HAP-1 (cell line): ENCODE data around the gene MANSC4.
A peak's percentile ranks its signal among the peaks of the same experiment; 100 is the strongest.

Experiments used
- DNase-seq, 2 experiments: peaks; one replicate each; pipeline ENCODE4 v3.0.0-alpha.2; 2016 to 2020; ENCODE audit warnings: low spot score in 2 of 2
- H3K27me3 ChIP-seq: fragments of 250-450 bp; sonication (Bioruptor Pico); 2 replicates; pipeline ENCODE4 v1.5.1; 2020; ENCODE audit warnings: low read depth, mild to moderate bottlenecking, moderate library complexity
- H3K36me3 ChIP-seq: fragments of 250-450 bp; sonication (Bioruptor Pico); replicated peaks from 2 replicates; pipeline ENCODE4 v1.5.1; 2020; ENCODE audit warnings: mild to moderate bottlenecking
- H3K4me1 ChIP-seq: fragments of 250-450 bp; sonication (Bioruptor Pico); 2 replicates; pipeline ENCODE4 v1.5.1; 2020; ENCODE audit warnings: mild to moderate bottlenecking
- H3K4me3 ChIP-seq: fragments of 250-450 bp; sonication (Bioruptor Pico); 2 replicates; pipeline ENCODE4 v1.5.1; 2020; ENCODE audit warnings: mild to moderate bottlenecking, moderate library complexity
- H3K9me3 ChIP-seq: fragments of 250-450 bp; sonication (Bioruptor Pico); 2 replicates; pipeline ENCODE4 v1.5.1; 2020; ENCODE audit warnings: mild to moderate bottlenecking, moderate library complexity
- in situ Hi-C: fragments of 300-500 bp; cut with MboI; formaldehyde crosslinking; loops from 3 replicates; pipeline ENCODE4 v1.14.3; 2020; ENCODE audit warnings: low sequenced_read_pairs, inconsistent platforms, mixed read lengths

MANSC4 gene

DNA sequence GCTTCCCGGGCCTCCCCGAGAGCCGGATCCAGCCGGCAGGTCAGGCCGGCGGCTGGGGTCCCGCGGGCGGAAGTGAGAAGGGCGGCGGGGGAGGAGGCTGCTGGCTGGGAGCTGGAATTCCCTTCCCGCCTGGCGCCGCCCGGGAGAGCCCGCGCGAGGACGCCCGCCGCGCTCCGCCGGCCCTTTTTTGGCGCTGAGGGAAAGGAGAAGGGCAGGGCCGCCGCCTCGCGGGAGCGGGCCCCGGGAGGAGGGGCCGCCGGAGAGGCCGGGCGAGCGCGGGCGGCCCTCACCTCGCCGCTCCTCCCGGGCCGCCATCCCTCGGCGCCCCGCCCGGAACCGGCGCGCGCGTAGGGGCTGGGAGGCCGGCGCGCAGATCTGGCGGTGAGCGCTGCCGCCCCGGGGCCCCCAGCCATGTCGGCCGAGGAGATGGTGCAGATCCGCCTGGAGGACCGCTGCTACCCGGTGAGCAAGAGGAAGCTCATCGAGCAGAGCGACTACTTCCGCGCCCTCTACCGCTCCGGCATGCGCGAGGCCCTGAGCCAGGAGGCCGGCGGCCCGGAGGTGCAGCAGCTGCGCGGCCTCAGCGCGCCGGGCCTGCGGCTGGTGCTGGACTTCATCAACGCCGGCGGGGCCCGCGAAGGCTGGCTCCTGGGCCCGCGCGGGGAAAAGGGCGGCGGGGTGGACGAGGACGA is at the start of gene MANSC4, which contains the start of gene KLHL42:
MANSC4 (minus strand) TSS at position 317 of the 692 bp plus-strand sequence. CDS start 8,960 bp downstream, outside the sequence.
KLHL42 (plus strand) TSS at position 314 of the 692 bp plus-strand sequence; CDS start at position 412, 98 bp downstream.
- in situ Hi-C loops = no loop called here
- no peaks in the 10 kb centered on the region for H3K9me3 ChIP-seq
- peak within 1 kb of the TSS; percentile 40 for H3K4me3 ChIP-seq
- no peaks in the 10 kb centered on the region for H3K27me3 ChIP-seq
- no peaks in the 10 kb centered on the region; the same call in 1 of the 2 replicates for H3K36me3 ChIP-seq
- DNase-seq = peak; percentile 61 to 80
- peaks cover 26% of the 10 kb centered on the region for H3K4me1 ChIP-seq

DNA sequence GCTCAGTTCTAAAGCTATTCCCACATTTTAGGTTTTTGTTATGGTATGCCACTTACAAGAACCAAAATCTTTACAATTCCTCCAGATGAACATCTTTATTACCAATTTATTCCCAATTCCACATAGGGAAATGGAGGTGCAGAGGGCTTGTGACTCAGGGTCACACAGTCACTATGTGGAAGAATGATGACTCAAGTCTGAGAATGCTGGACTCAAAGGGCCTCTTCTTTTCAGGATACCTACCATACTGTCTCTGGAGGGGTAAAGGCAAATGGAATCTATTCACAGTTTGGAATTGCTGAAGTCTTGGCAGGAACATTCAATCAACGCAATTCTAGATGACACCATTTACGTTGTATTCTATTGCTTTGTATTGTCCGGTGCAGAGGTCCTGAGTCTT is 48.2 kb upstream of the MANSC4 start:
- Histone ChIP-seq H3K4me3 (no peak overlapping the region), H3K36me3 (no peaks in the 10 kb centered on the region), H3K27me3 (no peaks in the 10 kb centered on the region), H3K9me3 (no peaks in the 10 kb centered on the region), H3K4me1 (no peaks in the 10 kb centered on the region)
- no peak for DNase-seq
- in situ Hi-C loops = no loop called here

DNA sequence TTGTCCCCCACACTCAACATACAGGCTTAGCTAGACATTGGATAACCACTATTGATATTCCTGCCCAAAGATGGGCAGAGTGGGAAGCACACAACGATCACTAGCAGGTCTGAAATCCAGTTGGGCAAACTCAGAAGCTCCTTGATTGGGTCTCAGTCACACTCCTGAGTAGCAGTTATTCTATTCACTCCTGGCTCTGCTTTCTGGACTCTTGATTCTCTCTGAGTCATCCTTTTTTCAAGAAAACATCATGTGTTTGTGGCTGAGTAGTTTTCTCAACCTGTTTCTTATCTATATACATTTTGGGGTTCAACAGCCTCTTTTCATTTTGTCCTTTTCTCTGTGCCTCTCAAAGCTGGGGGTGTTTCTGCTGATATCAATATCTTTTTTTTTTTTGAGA is 46.0 kb upstream of the MANSC4 start:
- DNase-seq = no peak
- in situ Hi-C loops = no loop called here
- H3K4me3 ChIP-seq = no peak overlapping the region
- no peaks in the 10 kb centered on the region for H3K9me3 ChIP-seq
- no peaks in the 10 kb centered on the region for H3K4me1 ChIP-seq
- no peaks in the 10 kb centered on the region for H3K36me3 ChIP-seq
- no peaks in the 10 kb centered on the region for H3K27me3 ChIP-seq

DNA sequence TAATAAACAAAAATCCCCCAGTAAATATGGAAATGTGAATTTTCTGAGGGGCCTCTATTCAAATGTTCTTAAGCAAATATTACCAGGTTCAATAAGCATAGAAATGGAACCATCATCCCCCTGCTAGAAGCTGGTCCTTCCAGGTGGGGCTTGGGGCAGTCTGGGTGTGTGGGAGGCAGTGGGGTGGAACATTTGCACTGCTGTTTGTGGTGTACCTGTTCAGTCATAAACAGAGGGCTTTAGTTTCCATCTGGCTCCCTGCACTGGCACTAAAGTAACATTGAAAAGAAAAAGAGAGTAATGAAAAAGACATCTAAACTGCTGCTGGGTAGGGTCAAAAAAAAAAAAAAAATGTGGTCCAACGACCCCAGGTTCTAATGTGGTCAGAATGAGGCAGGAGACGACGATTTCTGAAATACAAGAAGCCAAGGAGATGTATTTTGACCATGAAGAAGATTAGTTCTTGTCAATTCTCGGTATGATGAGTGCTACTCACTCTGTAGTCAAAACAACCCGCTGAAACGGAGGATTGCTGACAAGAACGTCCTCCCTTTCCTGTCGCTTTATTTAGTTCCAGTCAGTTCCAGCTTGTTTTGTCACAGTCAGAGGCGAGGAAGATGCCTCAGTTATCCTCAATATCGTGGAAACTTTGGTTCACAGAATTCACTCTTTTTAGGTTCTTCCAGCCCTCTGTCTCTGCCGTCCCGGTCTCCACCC is 44.2 kb upstream of the MANSC4 start:
- no peak for DNase-seq
- Histone ChIP-seq H3K27me3 (no peaks in the 10 kb centered on the region), H3K4me3 (no peak overlapping the region), H3K36me3 (no peaks in the 10 kb centered on the region), H3K9me3 (no peaks in the 10 kb centered on the region), H3K4me1 (no peaks in the 10 kb centered on the region)
- in situ Hi-C loops = no loop called here

DNA sequence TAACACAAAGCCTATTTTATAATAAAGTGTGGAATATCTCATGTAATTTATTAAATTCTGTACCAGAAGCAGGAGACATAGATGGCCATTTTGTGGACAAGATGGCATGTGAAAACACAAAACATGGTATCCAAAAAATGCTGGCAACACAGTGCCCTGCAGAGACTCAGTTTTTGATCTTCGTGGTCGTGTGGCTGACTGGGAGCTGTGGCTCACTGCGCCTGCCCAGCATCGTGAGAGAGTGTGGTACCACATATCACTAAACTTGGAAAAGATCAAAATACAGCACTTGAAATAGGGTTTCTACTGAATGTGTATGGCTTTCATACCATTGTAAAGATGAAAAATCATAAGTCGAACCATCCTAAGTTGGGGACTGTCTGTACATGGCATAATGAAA is 43.0 kb upstream of the MANSC4 start:
- in situ Hi-C loops = no loop called here
- no peaks in the 10 kb centered on the region for H3K4me1 ChIP-seq
- H3K27me3 ChIP-seq = no peaks in the 10 kb centered on the region
- H3K4me3 ChIP-seq = no peak overlapping the region
- no peaks in the 10 kb centered on the region for H3K9me3 ChIP-seq
- DNase-seq = no peak
- H3K36me3 ChIP-seq = no peaks in the 10 kb centered on the region

DNA sequence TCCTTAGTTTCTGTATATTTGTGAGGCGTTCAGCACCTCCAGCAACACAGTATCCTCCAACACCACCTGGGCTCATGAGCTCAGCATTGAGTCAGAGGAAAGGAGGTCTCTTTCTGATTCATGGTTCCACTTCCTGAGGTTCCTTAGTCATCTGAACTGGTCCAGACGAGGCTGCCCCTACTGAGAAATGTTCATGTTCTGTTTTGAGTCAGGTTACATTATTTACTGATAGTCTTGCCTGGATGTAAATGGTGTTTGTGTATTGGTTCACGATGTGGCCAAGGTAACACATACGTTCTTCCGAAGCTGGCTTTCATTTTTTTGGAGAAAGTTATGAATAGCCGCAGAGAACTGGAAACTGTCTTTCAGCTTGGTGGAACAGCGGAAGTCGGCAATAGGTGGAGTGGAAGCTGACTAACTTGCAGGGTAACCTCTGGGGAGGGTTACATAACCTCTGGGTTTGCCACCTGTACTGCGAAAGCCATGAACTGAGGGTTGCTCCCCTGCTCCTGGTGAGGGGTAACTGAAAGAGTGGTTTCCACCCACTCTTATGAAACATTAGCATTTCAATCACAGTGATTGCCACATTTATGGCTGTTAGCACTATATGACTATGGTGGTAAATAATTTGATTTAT is 42.2 kb upstream of the MANSC4 start:
- no peaks in the 10 kb centered on the region for H3K9me3 ChIP-seq

DNA sequence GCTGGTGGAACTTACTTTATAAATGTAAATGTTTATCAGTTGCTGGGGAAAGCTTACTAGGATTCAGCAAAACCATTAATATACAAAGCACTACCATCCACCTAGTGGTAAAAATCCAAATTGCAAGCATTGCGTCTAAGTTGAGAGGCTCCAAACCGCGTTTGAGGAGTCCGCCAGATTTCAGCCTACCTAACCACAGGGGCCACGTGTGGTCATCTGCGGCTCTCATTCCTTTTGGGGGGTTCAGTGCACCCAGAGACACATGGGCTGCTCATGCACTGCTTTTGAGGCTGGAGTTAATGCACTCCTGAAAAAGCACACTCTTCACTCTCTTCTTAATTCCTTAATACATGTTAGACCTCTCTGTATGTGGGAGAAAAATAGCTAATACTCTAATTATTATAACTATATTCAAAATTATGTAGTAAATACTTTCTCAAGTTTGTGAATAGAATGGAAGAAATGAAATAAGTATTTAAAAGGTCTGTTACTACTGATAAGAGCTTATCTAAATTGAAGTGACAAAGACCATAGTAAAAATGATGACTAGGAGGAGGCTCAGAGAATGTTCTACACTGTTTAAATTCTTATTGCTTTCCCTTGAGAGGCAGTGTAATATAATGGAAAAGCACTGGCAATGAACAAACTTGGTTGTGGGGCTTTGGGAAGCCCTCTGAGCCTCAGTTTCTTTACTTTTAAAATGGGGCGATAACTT is 41.4 kb upstream of the MANSC4 start:
- no peak overlapping the region for H3K4me3 ChIP-seq
- in situ Hi-C loops = no loop called here

More for the DNA sequence above, 42.2 kb upstream of the MANSC4 start:
- no peak for DNase-seq
- no peaks in the 10 kb centered on the region for H3K36me3 ChIP-seq
- H3K4me1 ChIP-seq = no peaks in the 10 kb centered on the region
- no peaks in the 10 kb centered on the region for H3K27me3 ChIP-seq
- in situ Hi-C loops = no loop called here
- H3K4me3 ChIP-seq = no peak overlapping the region

DNA sequence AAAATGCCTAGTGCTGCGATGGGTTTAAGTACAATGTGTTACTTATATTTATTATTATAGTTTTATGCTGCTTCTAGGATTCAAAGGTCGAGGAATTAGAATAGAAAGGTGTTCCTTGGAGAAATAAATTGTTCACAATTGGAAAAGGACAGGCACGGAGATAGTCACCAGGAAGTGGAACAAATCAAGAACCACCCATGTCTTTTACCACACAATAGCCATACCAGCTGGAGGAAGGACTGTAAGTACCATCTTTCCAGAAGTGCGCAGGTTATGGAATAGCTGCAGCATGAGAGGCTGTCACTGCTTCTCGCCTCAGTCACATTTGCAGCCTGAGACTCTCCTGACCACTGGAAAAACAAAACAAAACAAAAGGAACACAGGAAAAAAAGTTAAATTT is 40.5 kb upstream of the MANSC4 start:
- Histone ChIP-seq H3K36me3 (no peaks in the 10 kb centered on the region), H3K27me3 (no peaks in the 10 kb centered on the region), H3K4me3 (no peak overlapping the region), H3K4me1 (no peaks in the 10 kb centered on the region), H3K9me3 (no peaks in the 10 kb centered on the region)
- in situ Hi-C loops = no loop called here
- no peak for DNase-seq

More for the DNA sequence above, 41.4 kb upstream of the MANSC4 start:
- Histone ChIP-seq H3K27me3 (no peaks in the 10 kb centered on the region), H3K36me3 (no peaks in the 10 kb centered on the region), H3K4me1 (no peaks in the 10 kb centered on the region), H3K9me3 (no peaks in the 10 kb centered on the region)
- DNase-seq = peak; percentile 50 to 70

DNA sequence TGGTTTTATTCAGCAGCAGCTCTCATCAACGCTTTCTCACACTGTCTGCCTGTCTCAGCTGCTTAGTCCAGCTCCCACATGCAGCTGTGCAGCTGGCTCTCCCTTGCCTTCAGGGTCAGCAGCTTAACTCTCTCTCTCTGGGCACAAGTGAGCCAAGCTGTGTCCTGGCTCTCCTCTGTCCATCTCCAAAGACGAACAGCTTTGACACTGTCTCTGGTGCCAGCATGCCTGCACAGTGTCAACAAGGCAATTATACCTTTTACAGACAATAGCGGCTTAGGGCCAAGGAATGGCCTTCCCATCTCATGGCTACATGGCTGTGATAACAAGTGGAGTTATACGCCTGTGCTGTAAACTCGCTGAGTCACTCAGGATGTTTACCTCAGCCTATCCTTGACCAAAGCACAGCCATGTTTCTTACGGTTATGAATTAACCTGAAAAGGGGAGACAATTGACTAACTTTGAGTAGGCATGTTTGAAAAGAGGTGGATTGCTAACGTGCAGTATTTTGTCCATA is 38.4 kb upstream of the MANSC4 start:
- no peak for DNase-seq
- Histone ChIP-seq H3K4me3 (no peak overlapping the region), H3K27me3 (no peaks in the 10 kb centered on the region), H3K4me1 (no peaks in the 10 kb centered on the region), H3K36me3 (no peaks in the 10 kb centered on the region), H3K9me3 (no peaks in the 10 kb centered on the region)
- in situ Hi-C loops = no loop called here

DNA sequence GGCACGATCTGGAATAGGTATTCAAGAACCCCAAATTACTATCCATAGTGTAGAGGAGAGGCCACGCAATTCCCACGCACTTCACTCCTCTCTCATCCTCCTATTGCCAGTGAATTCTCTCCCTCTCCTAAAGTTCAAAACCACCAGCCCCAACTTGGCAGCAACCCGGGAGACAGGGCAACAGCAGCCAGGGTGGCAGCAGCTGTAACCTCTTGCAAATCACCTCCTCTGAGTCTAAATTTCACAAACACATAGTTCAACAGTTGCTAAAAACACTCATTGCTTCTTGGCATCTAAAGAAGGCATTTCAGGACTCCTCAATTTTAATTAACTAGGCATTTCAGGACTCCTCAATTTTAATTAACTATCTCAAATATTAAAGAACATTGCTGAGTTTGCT is 37.7 kb upstream of the MANSC4 start:
- in situ Hi-C loops = no loop called here
- no peak for DNase-seq
- H3K4me3 ChIP-seq = no peak overlapping the region

DNA sequence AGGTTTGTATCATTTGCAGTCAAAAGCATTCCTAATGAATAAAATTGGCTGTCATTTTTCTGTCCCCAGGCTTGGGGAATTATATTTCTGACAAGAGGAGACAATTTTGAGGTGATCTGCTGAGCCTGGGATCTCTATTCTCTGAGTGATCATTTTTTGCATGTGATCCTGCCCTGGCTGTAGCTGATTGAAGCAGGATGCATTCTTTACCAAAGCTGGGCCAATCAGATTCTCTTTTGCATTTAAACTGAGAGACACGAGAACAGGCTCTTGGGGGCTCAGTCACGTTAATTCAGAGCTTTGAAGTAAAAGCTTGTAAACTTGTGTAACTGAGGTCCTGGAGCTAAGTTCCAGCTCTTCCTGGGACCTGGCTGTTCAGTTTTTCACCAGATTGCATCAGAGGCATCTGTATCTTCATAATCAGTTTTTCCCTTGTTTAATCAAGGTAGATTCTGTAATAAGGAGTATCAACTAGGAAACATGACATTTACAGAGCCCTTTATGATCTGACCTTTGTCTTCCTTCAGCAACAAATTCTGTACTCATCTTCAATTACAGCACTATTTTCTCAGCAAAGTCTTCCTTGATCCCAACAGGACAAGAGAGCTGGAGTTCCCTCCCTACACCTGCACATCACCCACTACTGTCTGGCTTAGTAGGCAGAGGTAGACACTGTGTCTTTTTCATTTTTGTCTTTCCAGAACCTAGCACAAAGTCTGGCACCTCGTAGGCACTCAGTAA is 35.0 kb upstream of the MANSC4 start:
- in situ Hi-C loops = no loop called here

More for the DNA sequence above, 37.7 kb upstream of the MANSC4 start:
- H3K4me1 ChIP-seq = no peaks in the 10 kb centered on the region
- H3K36me3 ChIP-seq = no peaks in the 10 kb centered on the region
- H3K9me3 ChIP-seq = no peaks in the 10 kb centered on the region
- no peaks in the 10 kb centered on the region for H3K27me3 ChIP-seq

DNA sequence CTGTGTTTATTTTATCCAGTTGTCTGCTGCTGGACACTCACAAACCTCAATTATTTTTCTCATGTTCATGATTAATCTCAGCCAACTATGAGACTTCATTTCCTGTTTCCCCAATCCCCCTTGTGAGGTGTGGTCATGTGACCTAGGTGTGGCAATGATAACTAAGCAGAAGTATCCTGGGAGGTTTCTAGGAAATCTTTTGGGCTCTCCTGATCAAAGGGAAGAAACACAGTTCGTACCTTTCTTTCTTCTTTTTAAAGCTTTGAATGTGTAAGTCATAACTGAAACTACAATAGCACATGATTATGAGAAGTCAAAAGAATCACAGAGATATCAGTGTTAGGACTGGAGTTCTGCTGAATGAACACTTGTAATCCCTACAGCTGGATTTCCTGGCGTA is 34.4 kb upstream of the MANSC4 start:
- Histone ChIP-seq H3K27me3 (no peaks in the 10 kb centered on the region), H3K4me3 (no peak overlapping the region), H3K9me3 (no peaks in the 10 kb centered on the region), H3K36me3 (no peaks in the 10 kb centered on the region), H3K4me1 (no peaks in the 10 kb centered on the region)
- in situ Hi-C loops = no loop called here
- no peak for DNase-seq

More for the DNA sequence above, 35.0 kb upstream of the MANSC4 start:
- DNase-seq = no peak
- Histone ChIP-seq H3K9me3 (no peaks in the 10 kb centered on the region), H3K4me1 (no peaks in the 10 kb centered on the region), H3K27me3 (no peaks in the 10 kb centered on the region), H3K4me3 (no peak overlapping the region), H3K36me3 (no peaks in the 10 kb centered on the region)

DNA sequence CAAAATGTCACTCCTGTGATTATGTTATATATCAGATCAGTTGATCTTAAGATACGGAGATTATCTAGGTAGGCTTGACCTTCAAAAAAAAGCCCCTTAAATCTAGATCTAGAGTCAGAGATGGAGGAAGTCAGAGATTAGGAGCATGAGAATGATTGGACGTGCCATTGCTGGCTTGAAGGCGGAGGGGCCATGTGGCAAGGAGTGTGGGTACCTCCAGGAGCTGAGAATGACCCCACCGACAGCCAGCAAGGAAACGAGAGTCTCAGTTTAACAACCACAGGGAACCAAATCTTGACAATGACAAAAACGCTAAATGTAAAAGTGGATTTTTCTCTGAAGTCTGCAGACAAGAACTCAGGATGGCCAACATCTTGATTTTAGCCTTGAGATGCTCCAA is 32.5 kb upstream of the MANSC4 start:
- in situ Hi-C loops = no loop called here
- Histone ChIP-seq H3K4me1 (no peaks in the 10 kb centered on the region), H3K4me3 (no peak overlapping the region), H3K36me3 (no peaks in the 10 kb centered on the region), H3K9me3 (no peaks in the 10 kb centered on the region), H3K27me3 (no peaks in the 10 kb centered on the region)
- no peak for DNase-seq
